SK-N-SH (cell line): ENCODE data around the gene G6PC1. TPM values are rescaled to one million over a fixed set of nuclear protein-coding genes. Genes with fewer than 3 reads are reported as not detected.

ENCODE experiments used
- CTCF ChIA-PET: fragments of 300-600, 350-600 bp; formaldehyde crosslinking; extraction: SDS; loops from one replicate; lab custom pipeline; 2021; lab: Yijun Ruan, JAX
- POLR2A ChIA-PET: fragments of 350-600 bp; sonication (Branson Sonifier 250); formaldehyde crosslinking; extraction: SDS; loops from one replicate; lab custom pipeline; 2020; ENCODE audit warnings: antibody characterized with exemption, inconsistent platforms; lab: Yijun Ruan, JAX
- DNase-seq: peaks from one replicate; pipeline ENCODE4 v3.0.0; 2012
- H2AFZ ChIP-seq: fragments of 200-600 bp; sonication (generic); 2 replicates; pipeline ENCODE4 v1.8.1; 2016; ENCODE audit warnings: antibody characterized with exemption, mild to moderate bottlenecking, low read depth
- H3F3A ChIP-seq: fragments of 200-600 bp; sonication (generic); replicated peaks from 2 replicates; pipeline ENCODE3; 2016; ENCODE audit warnings: antibody characterized with exemption, mild to moderate bottlenecking; ENCODE audit not compliant: insufficient read depth
- H3K27ac ChIP-seq, 2 experiments: fragments of 200-500 bp in 1 of 2; fragments of 200-600 bp in 1 of 2; sonication (Bioruptor generic) in 1 of 2; sonication (generic), shearing (Covaris generic) in 1 of 2; 2 replicates each; pipeline versions ENCODE4 v1.5.1 to v1.6.1; 2014 to 2016; ENCODE audit warnings: low read depth in 2 of 2, inconsistent platforms in 1 of 2, low read length in 1 of 2, mild to moderate bottlenecking in 1 of 2, mixed read lengths in 1 of 2
- H3K27me3 ChIP-seq: fragments of 200-600 bp; sonication (generic), shearing (Covaris generic); 2 replicates; pipeline ENCODE4 v1.6.1; 2016; ENCODE audit warnings: mixed run types; ENCODE audit not compliant: insufficient read depth
- H3K36me3 ChIP-seq, 2 experiments: fragments of 200-500 bp in 1 of 2; fragments of 200-600 bp in 1 of 2; sonication (Bioruptor generic) in 1 of 2; sonication (generic) in 1 of 2; replicated peaks in 1 of 2; 2 replicates each; pipeline versions ENCODE3 to v1.5.1; 2014 to 2016; ENCODE audit warnings: low read length in 1 of 2, mild to moderate bottlenecking in 1 of 2; ENCODE audit not compliant: insufficient read depth in 2 of 2, control insufficient read depth in 1 of 2
- H3K4me1 ChIP-seq, 2 experiments: fragments of 200-500 bp in 1 of 2; fragments of 200-600 bp in 1 of 2; sonication (Bioruptor generic) in 1 of 2; sonication (generic), shearing (Covaris generic) in 1 of 2; 2 replicates each; pipeline versions ENCODE4 v1.5.1 to v1.6.1; 2014 to 2016; ENCODE audit warnings: low read depth in 1 of 2, low read length in 1 of 2, mixed run types in 1 of 2; ENCODE audit not compliant: insufficient read depth in 2 of 2, control insufficient read depth in 1 of 2
- H3K4me2 ChIP-seq: fragments of 200-600 bp; sonication (generic), shearing (Covaris generic); 2 replicates; pipeline ENCODE4 v1.6.1; 2017; ENCODE audit warnings: mixed run types
- H3K4me3 ChIP-seq, 2 experiments: fragments of 200-500 bp in 1 of 2; fragments of 200-600 bp in 1 of 2; sonication (Bioruptor generic) in 1 of 2; sonication (generic), shearing (Covaris generic) in 1 of 2; 2 replicates each; pipeline versions ENCODE4 v1.5.1 to v1.8.1; 2014 to 2016; ENCODE audit warnings: low read depth in 2 of 2, inconsistent platforms in 1 of 2, low read length in 1 of 2, mild to moderate bottlenecking in 1 of 2, mixed read lengths in 1 of 2, moderate library complexity in 1 of 2
- H3K79me2 ChIP-seq: fragments of 200-600 bp; sonication (generic); 2 replicates; pipeline ENCODE4 v1.8.1; 2017; ENCODE audit warnings: mild to moderate bottlenecking; ENCODE audit not compliant: insufficient read depth
- H3K9ac ChIP-seq: fragments of 200-600 bp; sonication (generic); 2 replicates; pipeline ENCODE4 v1.6.1; 2017; ENCODE audit warnings: mixed run types
- H3K9me2 ChIP-seq: fragments of 200-600 bp; sonication (generic); 2 replicates; pipeline ENCODE4 v1.6.1; 2017; ENCODE audit warnings: mixed run types
- H3K9me3 ChIP-seq: fragments of 200-600 bp; sonication (generic); 2 replicates; pipeline ENCODE4 v1.6.1; 2017; ENCODE audit warnings: mixed run types, mild to moderate bottlenecking, moderate library complexity
- H4K20me1 ChIP-seq: fragments of 200-600 bp; sonication (generic); 2 replicates; pipeline ENCODE4 v1.6.1; 2017; ENCODE audit warnings: mild to moderate bottlenecking, mixed run types; ENCODE audit not compliant: insufficient read depth
- CTCF ChIP-seq: fragments of 200-600 bp; sonication (generic); IDR thresholded peaks from 2 replicates; pipeline ENCODE4 v1.6.1; 2017; ENCODE audit warnings: antibody characterized with exemption, mild to moderate bottlenecking, moderate library complexity
- FOSL2 ChIP-seq: IDR thresholded peaks from 2 replicates; pipeline ENCODE4 v1.4.0; 2012; ENCODE audit warnings: low read depth, mild to moderate bottlenecking, moderate library complexity, borderline replicate concordance
- FOXM1 ChIP-seq: IDR thresholded peaks from 2 replicates; pipeline ENCODE4 v1.4.0; 2012; ENCODE audit warnings: low read depth, mild to moderate bottlenecking
- IRF3 ChIP-seq: fragments of 150-350 bp; IDR thresholded peaks from 2 replicates; pipeline ENCODE4 v1.6.1; 2016; ENCODE audit warnings: mild to moderate bottlenecking, low read depth, low read length
- JUND ChIP-seq: IDR thresholded peaks from 2 replicates; pipeline ENCODE4 v1.4.0; 2012
- NFIC ChIP-seq: IDR thresholded peaks from 2 replicates; pipeline ENCODE4 v1.4.0; 2012; ENCODE audit warnings: borderline replicate concordance
- NRF1 ChIP-seq: IDR thresholded peaks from 2 replicates; pipeline ENCODE4 v1.6.1; 2012; ENCODE audit warnings: low read depth, mild to moderate bottlenecking, low read length
- POLR2AphosphoS5 ChIP-seq: IDR thresholded peaks from 2 replicates; pipeline ENCODE4 v1.6.1; 2012; ENCODE audit warnings: low read depth, low read length
- RAD21 ChIP-seq: IDR thresholded peaks from 2 replicates; pipeline ENCODE4 v1.6.1; 2012; ENCODE audit warnings: mild to moderate bottlenecking, low read length
- SMC3 ChIP-seq: IDR thresholded peaks from 2 replicates; pipeline ENCODE4 v1.6.1; 2012; ENCODE audit warnings: low read depth, low read length, improper control_type of control experiment
- TAF1 ChIP-seq: IDR thresholded peaks from 2 replicates; pipeline ENCODE4 v1.6.1; 2012; ENCODE audit warnings: low read depth, mild to moderate bottlenecking, low read length, moderate library complexity, borderline replicate concordance
- TCF12 ChIP-seq: IDR thresholded peaks from 2 replicates; pipeline ENCODE4 v1.4.0; 2012
- YY1 ChIP-seq: IDR thresholded peaks from 2 replicates; pipeline ENCODE4 v1.4.0; 2012; ENCODE audit warnings: low read depth, mild to moderate bottlenecking
- WGBS: methylation state at CpG from one replicate; pipeline ENCODE4 v1.1.6; 2017; ENCODE audit warnings: low lambda C conversion rate; 5-methylcytosine and 5-hydroxymethylcytosine counted together
- polyA plus RNA-seq, 3 experiments: library from polyadenylated mRNA; depleted of rRNA; stranded (reverse); fragments of >200 nt; gene quantifications; 2 replicates each; pipeline ENCODE4 v1.2.3, GENCODE V29; 2012

Gene G6PC1
- polyA plus RNA-seq, 1 of the 3 experiments (the other 2 are of a cell fraction), result not detected

- no peaks in the 10 kb centered on the region for H3K4me1 ChIP-seq
- CTCF ChIA-PET, result interaction anchor here (0.5 to 4.5 kb wide), 21 partner anchors 9 to 466 kb away, joined by 3 to 34 read pairs (median 3); partner anchors contain the start of genes AOC2, BECN1, PSMC3IP and RPL27
- H3K9me3 ChIP-seq, result no peaks in the 10 kb centered on the region
- H4K20me1 ChIP-seq, result no peaks in the 10 kb centered on the region
- H3K36me3 ChIP-seq, result no peaks in the 10 kb centered on the region
- no peaks in the 10 kb centered on the region for H3K79me2 ChIP-seq
- peaks cover 4% of the 10 kb centered on the region; the same call in 1 of the 2 replicates for H3K27me3 ChIP-seq
- no peak overlapping the region for H3K4me2 ChIP-seq
- 25% methylated on average over 9 of the region's 9 CpGs for WGBS
- no peak overlapping the region; a peak in 1 of 4 replicates for H3K4me3 ChIP-seq
- H3K27ac ChIP-seq, result no peak overlapping the region
- TF ChIP-seq SMC3, result peak; percentile 83
- TF ChIP-seq CTCF, result peak; percentile 76
- TF ChIP-seq RAD21, result peak; percentile 88
- 0 out of 2 replicates have a peak, but pooled peaks have one; percentile 4 for TF ChIP-seq NRF1
- no peak for TF ChIP-seq YY1
- TF ChIP-seq FOSL2, result no peak
- no peak for TF ChIP-seq NFIC
- TF ChIP-seq JUND, result no peak
- TF ChIP-seq TAF1, result no peak
- no peak for TF ChIP-seq FOXM1
- TF ChIP-seq TCF12, result no peak
- DNase-seq, result peak; percentile 68
- no peaks in the 10 kb centered on the region for H3K9me2 ChIP-seq
- H3F3A ChIP-seq, result no peaks in the 10 kb centered on the region
- H2AFZ ChIP-seq, result no peak overlapping the region
- POLR2A ChIA-PET, result interaction anchor here (0.7 kb wide), 1 partner anchor 892 kb away, joined by 3 read pairs; no protein-coding TSS in a partner anchor
- H3K9ac ChIP-seq, result no peak overlapping the region
Observed at GRCh38 chr17:42937712-42938596, 37.4 kb downstream of the G6PC1 start.

GRCh38 chr17:42944211-42944610 is 43.6 kb downstream of the G6PC1 start:
- WGBS, result 53% methylated on average over 3 of the region's 3 CpGs
- TF ChIP-seq POLR2AphosphoS5 (no peak), FOXM1 (no peak), IRF3 (no peak)
- DNase-seq, result no peak

More at GRCh38 chr17:42944211-42944610, 43.6 kb downstream of the G6PC1 start:
- no peaks in the 10 kb centered on the region for H4K20me1 ChIP-seq
- H3K4me2 ChIP-seq, result no peak overlapping the region
- H3K4me1 ChIP-seq, result no peaks in the 10 kb centered on the region
- no peaks in the 10 kb centered on the region for H3K9me3 ChIP-seq
- POLR2A ChIA-PET, result interaction anchor here (0.6 kb wide), 1 partner anchor 17 kb away, joined by 3 read pairs; no protein-coding TSS in a partner anchor
- H3K36me3 ChIP-seq, result peaks cover 0 to 1% of the 10 kb centered on the region in 2 experiments
- H3K4me3 ChIP-seq, result no peak overlapping the region
- no peak overlapping the region for H3K9ac ChIP-seq
- H2AFZ ChIP-seq, result no peak overlapping the region
- CTCF ChIA-PET, result no interaction called here
- H3K27ac ChIP-seq, result no peak overlapping the region
- no peaks in the 10 kb centered on the region for H3K9me2 ChIP-seq
- peaks cover 3% of the 10 kb centered on the region for H3F3A ChIP-seq
- H3K27me3 ChIP-seq, result no peaks in the 10 kb centered on the region; the same call in 1 of the 2 replicates
- H3K79me2 ChIP-seq, result no peaks in the 10 kb centered on the region
